ENCODE measurements around the gene SLC12A2.

The SLC12A2 gene

DNA sequence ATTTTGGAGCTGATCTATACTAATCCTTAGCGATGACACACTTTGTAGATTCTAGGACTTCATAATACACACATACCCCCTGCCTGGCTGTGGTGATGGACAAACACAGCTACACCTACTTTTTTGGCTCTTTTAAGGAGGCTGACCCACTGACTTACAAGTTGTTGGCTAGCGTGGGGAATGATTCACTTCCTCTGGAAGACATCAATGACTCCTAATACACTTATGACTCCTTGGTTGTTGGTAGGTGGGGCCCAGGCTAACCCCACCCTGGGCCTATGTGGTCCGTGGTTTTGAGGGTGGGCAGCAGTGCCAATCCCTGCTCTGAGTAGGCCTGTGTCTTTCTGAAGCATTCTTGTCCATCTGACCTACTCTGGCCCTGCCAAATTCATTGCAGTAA lies 144.4 kb downstream of the SLC12A2 start:
- DNase-seq (ENCODE audit: low spot score), result no peak

DNA sequence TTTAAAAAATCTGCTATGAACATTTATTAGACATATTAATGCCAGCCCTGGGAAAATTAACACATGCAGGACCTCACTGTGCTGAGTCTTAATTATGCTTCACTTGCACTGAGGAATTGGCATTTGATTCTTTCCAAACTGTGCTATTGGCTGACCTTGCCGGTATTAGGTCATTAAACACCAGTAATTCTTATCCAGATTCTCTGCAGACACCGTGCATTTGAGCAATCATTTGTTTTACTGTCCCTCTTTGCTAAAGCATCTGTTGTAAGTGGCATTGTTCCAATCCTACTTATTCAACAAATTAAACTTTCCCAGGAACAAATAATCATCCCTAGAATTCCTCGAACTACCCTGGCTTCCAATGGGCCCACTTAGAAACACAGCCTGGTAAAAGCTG lies 145.0 kb downstream of the SLC12A2 start:
- DNase-seq (ENCODE audit: low spot score), result no peak

DNA sequence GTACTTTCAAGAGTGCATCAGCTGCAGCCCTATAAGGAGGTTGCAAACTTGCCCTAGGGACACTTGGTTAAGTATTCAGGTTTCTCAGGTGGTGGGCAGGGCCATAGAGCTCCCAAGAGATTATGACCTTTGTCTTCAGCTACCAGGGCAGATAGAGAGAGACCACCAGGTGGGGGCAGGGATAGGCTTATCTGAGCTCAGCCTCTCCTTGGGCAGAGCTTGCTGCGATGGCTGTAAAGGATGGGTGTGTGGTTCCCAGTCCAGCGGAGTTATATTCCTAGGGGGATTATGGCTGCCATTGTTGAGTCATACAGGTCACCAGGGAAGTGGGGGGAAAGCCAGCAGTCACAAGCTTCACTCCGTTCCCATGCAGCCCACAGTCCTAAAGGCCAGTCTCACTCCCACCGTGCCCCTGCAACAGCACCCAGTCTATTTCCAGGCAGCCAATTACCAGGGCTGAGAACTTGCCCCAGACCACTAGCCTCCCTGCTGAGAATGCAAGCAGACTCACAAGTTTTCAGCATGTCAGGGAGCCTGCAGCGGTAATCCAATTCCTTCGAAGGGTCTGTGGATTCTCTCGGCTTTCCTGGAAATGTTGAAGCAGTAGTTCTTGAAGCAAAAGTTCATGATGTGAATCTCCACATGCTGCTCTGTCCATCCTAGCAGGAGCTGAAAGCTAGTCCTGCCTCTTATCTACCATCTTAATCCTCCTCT lies 151.5 kb downstream of the SLC12A2 start:
- DNase-seq (ENCODE audit: low spot score), result no peak

DNA sequence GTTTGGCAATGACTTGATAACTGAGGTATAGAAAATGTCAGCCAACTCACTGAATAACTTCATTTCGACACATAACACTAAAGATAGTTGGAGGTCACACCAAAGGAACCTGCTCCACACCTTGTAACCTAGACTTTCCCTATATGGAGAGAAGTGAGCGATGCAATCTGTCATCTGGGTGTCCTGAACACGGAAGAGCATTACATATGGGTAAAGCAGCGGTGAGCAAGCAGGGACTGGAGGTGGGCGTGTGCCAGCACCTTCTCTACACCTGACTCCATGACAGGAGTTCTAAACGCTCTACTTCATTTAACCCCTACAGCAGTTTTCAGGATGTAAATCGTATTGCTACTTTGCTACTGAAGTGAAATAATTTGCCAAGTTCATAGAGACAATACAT lies 152.8 kb downstream of the SLC12A2 start:
- no peak for DNase-seq (ENCODE audit: low spot score)

DNA sequence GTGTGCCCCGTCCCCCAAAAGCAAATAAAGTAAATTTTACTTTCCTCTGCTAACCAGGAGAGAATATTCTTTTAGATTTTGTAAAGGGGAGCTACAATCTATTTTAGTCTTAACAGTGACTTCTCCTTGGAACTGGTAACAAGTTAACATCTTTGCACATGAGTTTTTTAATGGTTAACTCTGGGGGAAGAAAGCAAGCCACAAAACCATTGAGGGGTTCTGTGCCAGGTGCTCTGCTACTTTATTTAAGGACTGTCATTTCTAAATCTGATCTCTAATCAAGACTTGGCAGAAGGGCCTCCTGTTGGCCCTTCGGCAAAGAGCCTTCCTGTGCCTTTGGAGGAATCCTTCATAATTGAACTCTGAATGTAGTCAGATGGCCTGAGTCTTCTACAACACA lies 153.4 kb downstream of the SLC12A2 start:
- DNase-seq (ENCODE audit: low spot score), result no peak

DNA sequence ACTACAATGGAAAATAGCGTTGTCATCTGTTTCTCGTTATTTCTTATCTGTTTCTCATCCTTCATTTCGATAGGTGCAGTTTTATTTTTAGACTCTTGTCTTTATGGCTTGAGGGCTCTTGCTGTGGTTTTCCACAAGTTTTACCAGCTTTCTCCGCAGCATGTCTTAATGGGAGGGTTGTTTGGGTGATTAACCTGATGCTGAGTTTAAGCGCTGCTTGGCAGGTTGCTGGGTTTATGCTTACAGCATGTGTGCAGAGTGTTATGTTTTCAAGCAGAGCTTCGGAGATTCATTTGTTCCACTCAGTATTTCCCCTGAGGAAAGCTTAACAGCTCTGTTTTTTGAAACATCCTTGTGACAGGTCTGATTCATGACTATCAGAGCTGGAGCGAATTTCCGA lies 154.0 kb downstream of the SLC12A2 start:
- DNase-seq (ENCODE audit: low spot score), result no peak
